HepG2 (cell line): ENCODE results near the gene TMEM198. TPM values are rescaled to one million over a fixed set of nuclear protein-coding genes. Genes with fewer than 3 reads are reported as not detected.
A peak's percentile ranks its signal among the peaks of the same experiment; 100 is the strongest.

ENCODE experiments used
- ARNT ChIP-seq: fragments of 450-650 bp; IDR thresholded peaks from 2 replicates; pipeline ENCODE4 v1.6.1; 2017
- ATF7-NPFF ChIP-seq: sonication (generic); formaldehyde crosslinking; IDR thresholded peaks from 2 replicates; pipeline ENCODE4 v1.8.1; 2023; ENCODE audit warnings: mild to moderate bottlenecking, low read depth, missing genetic modification reagents, moderate library complexity
- DMTF1 ChIP-seq: sonication (generic); formaldehyde crosslinking; IDR thresholded peaks from 2 replicates; pipeline ENCODE4 v1.4.0; 2020; ENCODE audit warnings: mild to moderate bottlenecking, missing genetic modification reagents
- HES4 ChIP-seq: sonication (generic); formaldehyde crosslinking; IDR thresholded peaks from 2 replicates; pipeline ENCODE4 v1.9.0; 2021; ENCODE audit warnings: mild to moderate bottlenecking, missing genetic modification reagents, borderline replicate concordance
- HMGA1 ChIP-seq: sonication (generic); formaldehyde crosslinking; conservative IDR thresholded peaks from 2 replicates; pipeline ENCODE4 v1.4.0; 2020; ENCODE audit warnings: missing genetic modification reagents
- KLF15 ChIP-seq: sonication (generic); formaldehyde crosslinking; IDR thresholded peaks from 2 replicates; pipeline ENCODE4 v1.8.1; 2023; ENCODE audit warnings: borderline replicate concordance, mild to moderate bottlenecking, inconsistent platforms, missing genetic modification reagents, mixed read lengths
- KMT2B ChIP-seq: IDR thresholded peaks from 2 replicates; pipeline ENCODE4 v1.6.1; 2016; ENCODE audit warnings: missing genetic modification reagents, missing compliant biosample characterization
- MAFF ChIP-seq: IDR thresholded peaks from 2 replicates; pipeline ENCODE4 v1.6.1; 2011; ENCODE audit warnings: low read depth, low read length, improper control_type of control experiment
- MAX ChIP-seq: IDR thresholded peaks from 2 replicates; pipeline ENCODE4 v1.6.1; 2012; ENCODE audit warnings: inconsistent platforms
- MLXIP ChIP-seq: sonication (generic); formaldehyde crosslinking; IDR thresholded peaks from 2 replicates; pipeline ENCODE4 v1.9.0; 2021; ENCODE audit warnings: missing genetic modification reagents, borderline replicate concordance
- PITX1 ChIP-seq: sonication (generic); formaldehyde crosslinking; IDR thresholded peaks from 2 replicates; pipeline ENCODE4 v1.5.1; 2020; ENCODE audit warnings: mild to moderate bottlenecking, missing genetic modification reagents
- SNAPC2 ChIP-seq: sonication (generic); formaldehyde crosslinking; IDR thresholded peaks from 2 replicates; pipeline ENCODE4 v1.8.1; 2022; ENCODE audit warnings: mild to moderate bottlenecking, missing genetic modification reagents
- TMF1 ChIP-seq: sonication (generic); formaldehyde crosslinking; IDR thresholded peaks from 2 replicates; pipeline ENCODE4 v1.8.1; 2022; ENCODE audit warnings: low read depth, missing genetic modification reagents
- ZBTB49 ChIP-seq: sonication (generic); formaldehyde crosslinking; IDR thresholded peaks from 2 replicates; pipeline ENCODE4 v1.4.0; 2020; ENCODE audit warnings: missing genetic modification reagents, borderline replicate concordance
- ZNF33B ChIP-seq: sonication (generic); formaldehyde crosslinking; IDR thresholded peaks from 2 replicates; pipeline ENCODE4 v1.5.1; 2020; ENCODE audit warnings: mild to moderate bottlenecking, missing genetic modification reagents
- ZNF343 ChIP-seq: sonication (generic); formaldehyde crosslinking; IDR thresholded peaks from 2 replicates; pipeline ENCODE4 v1.4.0; 2020; ENCODE audit warnings: mild to moderate bottlenecking, missing genetic modification reagents
- ZNF468 ChIP-seq: sonication (generic); formaldehyde crosslinking; IDR thresholded peaks from 2 replicates; pipeline ENCODE4 v1.8.0; 2022; ENCODE audit warnings: mild to moderate bottlenecking, moderate library complexity, missing genetic modification reagents
- ZNF556 ChIP-seq: sonication (generic); formaldehyde crosslinking; IDR thresholded peaks from 2 replicates; pipeline ENCODE4 v1.4.0; 2020; ENCODE audit warnings: mild to moderate bottlenecking, missing genetic modification reagents, borderline replicate concordance
- ZNF562 ChIP-seq: sonication (generic); formaldehyde crosslinking; IDR thresholded peaks from 2 replicates; pipeline ENCODE4 v1.8.0; 2022; ENCODE audit warnings: missing genetic modification reagents, borderline replicate concordance
- ZNF720 ChIP-seq: sonication (generic); formaldehyde crosslinking; IDR thresholded peaks from 2 replicates; pipeline ENCODE4 v1.4.0; 2020; ENCODE audit warnings: missing genetic modification reagents
- ZNF768 ChIP-seq: sonication (generic); formaldehyde crosslinking; IDR thresholded peaks from 2 replicates; pipeline ENCODE4 v1.4.0; 2020; ENCODE audit warnings: missing genetic modification reagents
- ZNF788 ChIP-seq: sonication (generic); formaldehyde crosslinking; IDR thresholded peaks from 2 replicates; pipeline ENCODE4 v1.5.0; 2020; ENCODE audit warnings: mild to moderate bottlenecking, missing genetic modification reagents, borderline replicate concordance
- ZSCAN21 ChIP-seq: sonication (generic); formaldehyde crosslinking; IDR thresholded peaks from 2 replicates; pipeline ENCODE4 v1.8.0; 2022; ENCODE audit warnings: mild to moderate bottlenecking, missing genetic modification reagents, moderate library complexity, borderline replicate concordance
- polyA plus RNA-seq, 8 experiments: library from polyadenylated mRNA; depleted of rRNA in 3 of 8; stranded (reverse) in 7 of 8; unstranded in 1 of 8; fragments of >200 nt; fragmentation: Illumina TruSeq in 4 of 8; extraction: Trizol in 4 of 8; gene quantifications; 2 replicates each; pipeline versions ENCODE4 v1.2.1 to v1.2.3, GENCODE V29; 2011 to 2016; ENCODE audit warnings: low read depth in 4 of 8, missing spikeins in 1 of 8, mixed read lengths in 1 of 8; ENCODE audit not compliant: insufficient read depth in 1 of 8
- total RNA-seq, 5 experiments: library from RNA; depleted of rRNA; stranded (reverse); fragments of >200 nt; fragmentation: Illumina TruSeq; extraction: Trizol; gene quantifications; 2 replicates each; pipeline ENCODE4 v1.2.3, GENCODE V29; 2016; ENCODE audit warnings: low read depth in 1 of 5

TMEM198 gene
- total and polyA plus RNA-seq, 2 of the 13 experiments (the other 11 are each of a cell fraction or from before 2014, with no cell fraction given): 17.3 to 23.5 TPM

- no peak; the same call in 1 of the 2 replicates for TF ChIP-seq ATF7-NPFF
- TF ChIP-seq ZNF468 (CRISPR knock-in tag): 0 out of 2 replicates have a peak, but pooled peaks have one; percentile 14
- TF ChIP-seq ZBTB49 (CRISPR knock-in tag): no peak
- no peak for TF ChIP-seq MLXIP (CRISPR knock-in tag)
- peak; percentile 83 for TF ChIP-seq MAX
- no peak for TF ChIP-seq HES4 (CRISPR knock-in tag)
- no peak for TF ChIP-seq ARNT
- TF ChIP-seq ZNF33B (CRISPR knock-in tag): 0 out of 2 replicates have a peak, but pooled peaks have one; percentile 44
- 0 out of 2 replicates have a peak, but pooled peaks have one; percentile 0 for TF ChIP-seq MAFF
- TF ChIP-seq ZNF562: no peak
- TF ChIP-seq DMTF1 (CRISPR knock-in tag): no peak
- TF ChIP-seq TMF1 (CRISPR knock-in tag): no peak
- TF ChIP-seq ZNF720: no peak
- TF ChIP-seq KLF15: no peak; the same call in 1 of the 2 replicates
- TF ChIP-seq SNAPC2 (CRISPR knock-in tag): no peak
- no peak; the same call in 1 of the 2 replicates for TF ChIP-seq KMT2B (CRISPR knock-in tag)
- TF ChIP-seq HMGA1: no peak
- peak; percentile 82 for TF ChIP-seq ZSCAN21
- peak; percentile 26; the same call in 1 of the 2 replicates for TF ChIP-seq ZNF556 (CRISPR knock-in tag)
- no peak for TF ChIP-seq ZNF343 (CRISPR knock-in tag)
- no peak for TF ChIP-seq ZNF768
- TF ChIP-seq PITX1 (CRISPR knock-in tag): no peak; the same call in none of the 2 replicates
- no peak; the same call in 1 of the 2 replicates for TF ChIP-seq ZNF788 (CRISPR knock-in tag)
Measured at GRCh38 chr2:219498280-219499057, 45.4 kb upstream of the TMEM198 start, which contains the start of gene GMPPA (continued).
